Left lobe of liver (tissue), 2 donors: ENCODE data around the gene INPP5J. TPM values are rescaled to one million over a fixed set of nuclear protein-coding genes. Genes with fewer than 3 reads are reported as not detected.
"Not testable (repeated sequence)": the region's sequence is repeated elsewhere in the genome, so short reads cannot be mapped to it uniquely, and the experiment has no call there.

Source experiments
- ATAC-seq: fragments of 200-7000 bp; cut with Tn5 transposase; one replicate; pipeline ENCODE4 v1.9.1; 2020; ENCODE audit warnings: mild to moderate bottlenecking, moderate library complexity
- DNase-seq: peaks from one replicate; pipeline ENCODE4 v3.0.0-alpha.2; 2020; ENCODE audit warnings: low spot score
- total RNA-seq: library from RNA; stranded (reverse); gene quantifications from one replicate; pipeline ENCODE4 v1.2.1, GENCODE V29; 2021
- donor health status: DM: no; HTN: no; CAD: no; lungs with moderate emphysema.
- donor health status: DM: no; HTN: yes; CAD: no.

INPP5J gene
- total RNA-seq, 1 donor from 2014 or later = 0.25 TPM

DNA sequence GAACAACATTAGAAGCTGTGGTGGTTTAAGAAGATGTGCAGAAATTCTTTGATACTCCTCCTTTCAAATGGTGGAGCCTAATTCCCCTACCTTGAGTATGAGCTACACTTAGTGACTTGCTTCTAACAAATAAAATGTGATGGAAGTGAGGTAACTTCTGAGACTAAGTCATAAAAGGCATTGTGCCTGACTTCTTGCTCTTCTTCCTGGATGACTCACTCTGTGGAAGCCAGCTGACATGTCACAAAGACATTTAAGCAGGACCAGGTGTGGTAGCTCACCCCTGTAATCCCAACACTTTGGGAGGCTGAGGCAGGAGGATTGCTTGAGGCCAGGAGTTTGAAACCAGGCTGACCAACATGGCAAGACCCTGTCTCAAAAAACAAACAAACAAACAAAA, 21.5 kb downstream of the INPP5J start:
- ATAC-seq = no peak
- DNase-seq = no peak

DNA sequence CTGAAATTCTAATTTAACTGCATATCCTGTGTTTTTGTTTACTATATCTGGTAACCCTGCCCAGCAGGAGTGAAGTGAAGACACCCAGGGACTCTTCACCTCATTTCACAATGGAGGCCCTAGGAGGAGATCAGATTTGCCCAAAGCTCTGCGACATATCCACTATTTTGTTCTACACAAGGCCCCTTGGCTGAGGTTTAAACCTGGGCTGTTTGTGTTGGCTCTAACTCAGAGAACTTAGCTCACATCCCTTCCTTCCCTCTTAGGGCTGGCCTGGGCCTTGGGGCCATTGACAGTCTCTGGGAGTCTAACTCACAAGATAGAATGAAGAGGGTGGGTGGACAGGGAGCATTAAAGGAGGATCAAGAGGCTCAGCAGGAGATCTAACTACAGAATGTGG, 25.7 kb downstream of the INPP5J start:
- DNase-seq (no peak), ATAC-seq (peak; percentile 30)

GRCh38 chr22:31148953-31149627, 26.3 kb downstream of the INPP5J start:
- peak; percentile 85 for ATAC-seq
- DNase-seq = no peak

DNA sequence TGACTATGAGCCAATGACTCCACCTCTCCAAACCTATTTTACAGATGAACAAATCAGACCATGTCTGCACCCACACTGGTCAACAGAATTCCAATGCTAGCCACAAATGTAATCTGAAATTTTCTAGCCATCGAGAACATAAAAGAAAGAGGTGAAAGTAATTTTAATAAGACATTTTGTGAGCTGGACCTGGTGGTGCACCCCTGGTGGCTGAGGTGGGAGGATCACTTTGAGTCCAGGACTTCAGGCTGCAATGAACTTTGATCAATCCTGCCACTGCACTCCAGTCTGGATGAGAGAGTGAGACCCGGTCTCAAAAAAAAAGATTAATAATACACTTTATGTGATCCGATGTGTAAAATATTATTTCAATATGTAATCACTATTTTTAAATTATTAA, 27.8 kb downstream of the INPP5J start:
- DNase-seq = no peak
- ATAC-seq = peak; percentile 85

DNA sequence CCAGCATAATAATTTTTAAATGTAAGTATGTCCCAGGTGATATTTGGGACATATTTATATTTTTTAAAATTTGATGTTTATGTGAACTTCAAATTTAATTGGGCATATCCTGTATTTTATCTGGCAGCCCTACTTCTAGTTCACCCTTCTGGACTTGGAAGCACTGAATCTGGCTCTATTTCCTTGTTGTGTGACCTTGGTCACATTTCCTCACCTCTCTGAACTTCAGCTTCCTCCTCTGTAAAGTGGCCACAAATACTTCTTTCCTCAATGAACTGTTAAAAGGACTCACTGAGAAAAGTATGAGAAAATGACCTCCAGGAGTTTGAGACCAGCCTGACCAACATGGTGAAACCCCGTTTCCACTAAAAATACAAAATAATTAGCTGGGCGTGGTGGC, 29.1 kb downstream of the INPP5J start:
- DNase-seq = no peak
- ATAC-seq = peak; percentile 17

DNA sequence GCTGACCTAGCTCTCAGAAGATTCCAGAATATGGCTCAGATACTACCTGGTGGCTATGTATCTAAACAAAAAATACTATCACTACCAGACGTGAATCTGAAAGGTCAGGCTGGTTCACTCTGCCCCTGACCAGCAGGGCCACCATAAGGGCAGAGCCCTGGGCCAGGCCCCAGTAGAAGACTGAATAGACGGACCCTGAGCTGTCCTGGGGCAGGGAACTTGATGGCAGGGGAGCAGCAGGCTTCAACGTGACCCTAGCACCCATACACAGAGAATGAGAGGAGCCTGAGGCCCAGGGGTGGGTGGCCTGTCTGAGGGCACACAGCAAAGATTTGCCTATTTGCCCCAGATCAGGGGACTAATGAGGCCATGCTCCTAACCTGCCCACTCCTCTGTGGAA, 30.6 kb downstream of the INPP5J start:
- no peak for ATAC-seq
- no peak for DNase-seq

GRCh38 chr22:31154975-31155374, 32.2 kb downstream of the INPP5J start:
- no peak for ATAC-seq

DNA sequence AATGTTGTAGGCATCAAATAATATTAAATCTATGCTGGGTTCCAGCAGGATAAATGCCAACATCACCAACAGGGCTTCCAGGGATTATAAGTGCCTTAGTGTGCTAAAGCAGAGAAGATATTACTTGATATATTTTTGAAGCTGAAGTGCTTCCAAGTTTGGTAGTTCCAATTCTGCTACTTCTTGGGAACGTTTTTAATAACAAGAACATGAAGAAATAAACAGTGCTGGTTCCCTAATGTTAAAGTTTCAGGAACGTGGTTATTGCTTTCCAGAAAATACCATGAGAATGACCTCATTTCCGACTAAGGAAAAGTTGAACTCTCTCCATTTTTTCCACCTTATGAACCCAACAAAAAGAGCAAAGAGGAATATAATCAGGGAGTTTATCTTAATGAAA, 32.7 kb downstream of the INPP5J start:
- no peak for ATAC-seq

More at GRCh38 chr22:31154975-31155374, 32.2 kb downstream of the INPP5J start:
- DNase-seq = no peak

GRCh38 chr22:31160328-31160978, 37.7 kb downstream of the INPP5J start:
- DNase-seq (no peak), ATAC-seq (peak; percentile 53)

More for the DNA sequence above, 32.7 kb downstream of the INPP5J start:
- no peak for DNase-seq

DNA sequence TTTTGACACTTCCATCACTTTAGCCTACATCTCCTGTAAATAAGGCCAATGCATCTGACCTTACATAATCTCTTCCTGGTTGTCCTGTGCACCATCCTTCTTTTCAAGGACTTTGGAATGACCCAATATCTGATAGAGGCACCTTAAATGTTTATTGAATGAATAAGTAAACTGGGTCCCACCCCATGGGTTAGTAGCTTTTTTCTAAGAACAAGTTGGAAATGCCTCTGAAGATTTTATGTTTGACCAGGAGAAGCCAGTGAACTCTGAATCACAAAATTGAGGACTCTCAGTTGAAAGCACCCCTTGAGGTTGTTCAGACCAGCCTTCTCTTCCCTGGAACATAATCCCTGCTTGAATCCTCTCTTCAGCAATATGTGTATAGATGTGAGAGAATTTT, 38.6 kb downstream of the INPP5J start:
- DNase-seq = no peak
- no peak for ATAC-seq

GRCh38 chr22:31162015-31162765, 39.4 kb downstream of the INPP5J start:
- peak; percentile 44 for ATAC-seq
- peak; percentile 64 for DNase-seq

DNA sequence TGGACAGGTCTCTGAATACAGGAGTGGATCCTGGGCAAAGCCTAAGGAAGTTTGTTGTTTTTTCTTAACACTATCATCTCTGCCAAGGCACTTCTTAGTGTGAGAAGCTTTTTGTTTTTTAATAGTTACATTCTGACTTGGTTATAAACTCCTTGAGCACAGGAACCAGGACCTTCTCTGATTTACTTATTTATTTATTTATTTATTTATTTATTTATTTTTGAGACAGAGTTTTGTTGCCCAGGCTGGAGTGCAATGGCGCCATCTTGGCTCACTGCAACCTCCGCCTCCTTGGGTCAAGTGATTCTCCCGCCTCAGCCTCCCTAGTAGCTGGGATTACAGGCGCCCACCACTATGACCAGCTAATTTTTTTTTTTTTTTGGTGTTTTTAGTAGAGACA, 48.2 kb downstream of the INPP5J start:
- DNase-seq = no peak
- ATAC-seq = no peak

GRCh38 chr22:31171734-31172133, 49.0 kb downstream of the INPP5J start:
- not testable (repeated sequence) for ATAC-seq, DNase-seq

GRCh38 chr22:31173386-31174145, 50.8 kb downstream of the INPP5J start:
- no peak for DNase-seq
- ATAC-seq = no peak

GRCh38 chr22:31176923-31177322, 54.2 kb downstream of the INPP5J start:
- no peak for ATAC-seq
- DNase-seq = no peak

GRCh38 chr22:31177420-31178162, 54.8 kb downstream of the INPP5J start:
- no peak for DNase-seq
- ATAC-seq = peak; percentile 73

GRCh38 chr22:31178859-31179258, 56.1 kb downstream of the INPP5J start:
- ATAC-seq (no peak), DNase-seq (no peak)

- peak; percentile 86 for ATAC-seq
- peak; percentile 75 for DNase-seq
These were observed 56.6 kb downstream of the INPP5J start for GRCh38 chr22:31179345-31179744.

- ATAC-seq (no peak), DNase-seq (no peak)
These were observed 61.2 kb downstream of the INPP5J start for GRCh38 chr22:31184015-31184414.
